HCT116 (cell line): ENCODE measurements around the gene GALNT17. TPM values are rescaled to one million over a fixed set of nuclear protein-coding genes. Genes with fewer than 3 reads are reported as not detected.

ENCODE experiments used
- ATAC-seq: fragments of 200-7000 bp; cut with Tn5 transposase; 2 replicates; pipeline ENCODE4 v1.9.1; 2020; ENCODE audit warnings: mild to moderate bottlenecking, moderate library complexity
- BruUV-seq: library from RNA; stranded (reverse); fragments of 400-500 nt; replicated peaks from 2 replicates; lab custom pipeline; 2021; lab: Mats Ljungman, UMichigan
- CTCF ChIA-PET: fragments of 300-600 bp; sonication (Branson Sonifier 250); formaldehyde crosslinking; loops from one replicate; lab custom pipeline; 2021; ENCODE audit warnings: antibody characterized with exemption; lab: Charles Lee
- POLR2A ChIA-PET: fragments of 300-600, 350-600 bp; sonication (Branson Sonifier 250); formaldehyde crosslinking; loops from one replicate; lab custom pipeline; 2021; ENCODE audit warnings: antibody characterized with exemption; lab: Charles Lee
- RAD21 ChIA-PET, 2 experiments: fragments of 300-600 bp; sonication (Branson Sonifier 250); formaldehyde crosslinking; loops; one replicate each; lab custom pipeline; 2023; ENCODE audit warnings: low total read pairs in 2 of 2; ENCODE audit not compliant: uncharacterized antibody in 2 of 2, unreplicated experiment in 2 of 2, low non-redundant PET in 1 of 2; lab: Charles Lee
- DNase-seq: peaks from one replicate; pipeline ENCODE4 v3.0.0-alpha.2; 2010; ENCODE audit warnings: low read depth, low spot score
- H2AFZ ChIP-seq: fragments of 200-600 bp; shearing (Covaris generic), sonication (generic); 2 replicates; pipeline ENCODE4 v1.6.1; 2017; ENCODE audit warnings: low read depth, mixed run types, mixed read lengths, antibody characterized with exemption, low read length; ENCODE audit not compliant: poor library complexity, severe bottlenecking
- H3K27ac ChIP-seq: 2 replicates; pipeline ENCODE4 v1.5.1; 2012; ENCODE audit warnings: low read depth, low read length
- H3K27me3 ChIP-seq: fragments of 200-600 bp; sonication (generic); 2 replicates; pipeline ENCODE4 v1.6.1; 2016; ENCODE audit warnings: mixed run types, low read length, mixed read lengths; ENCODE audit not compliant: insufficient read depth
- H3K36me3 ChIP-seq, 2 experiments: fragments of 200-500 bp in 1 of 2; fragments of 200-600 bp in 1 of 2; sonication (Bioruptor generic) in 1 of 2; sonication (generic) in 1 of 2; 2 replicates each; pipeline versions ENCODE4 v1.5.1 to v1.6.1; 2014 to 2016; ENCODE audit warnings: low read length in 2 of 2, inconsistent platforms in 1 of 2, mixed read lengths in 1 of 2, mixed run types in 1 of 2; ENCODE audit not compliant: insufficient read depth in 2 of 2, control insufficient read depth in 1 of 2
- H3K4me1 ChIP-seq, 2 experiments: fragments of 200-600 bp in 1 of 2; sonication (generic) in 1 of 2; 2 replicates each; pipeline versions ENCODE4 v1.5.1 to v1.6.1; 2012 to 2017; ENCODE audit warnings: low read length in 2 of 2, inconsistent platforms in 1 of 2, mild to moderate bottlenecking in 1 of 2, mixed read lengths in 1 of 2, mixed run types in 1 of 2, moderate library complexity in 1 of 2; ENCODE audit not compliant: insufficient read depth in 2 of 2, control insufficient read depth in 1 of 2
- H3K4me2 ChIP-seq: fragments of 200-600 bp; sonication (generic); 2 replicates; pipeline ENCODE4 v1.6.1; 2017; ENCODE audit warnings: mixed run types, low read length, mixed read lengths
- H3K4me3 ChIP-seq, 2 experiments: fragments of 200-600 bp in 1 of 2; sonication (generic) in 1 of 2; replicated peaks in 1 of 2; 2 replicates each; pipeline ENCODE4 v1.5.1; 2011 to 2016; ENCODE audit warnings: low read length in 2 of 2, control low read depth in 1 of 2, low read depth in 1 of 2, mild to moderate bottlenecking in 1 of 2, mixed read lengths in 1 of 2, mixed run types in 1 of 2
- H3K79me2 ChIP-seq: fragments of 200-600 bp; sonication (generic); 2 replicates; pipeline ENCODE4 v1.6.1; 2017; ENCODE audit warnings: mild to moderate bottlenecking, mixed run types, low read length, moderate library complexity, mixed read lengths; ENCODE audit not compliant: insufficient read depth
- H3K9ac ChIP-seq: fragments of 200-600 bp; sonication (generic); 2 replicates; pipeline ENCODE4 v1.6.1; 2016; ENCODE audit warnings: low read length, mixed read lengths
- H3K9me2 ChIP-seq: fragments of 200-600 bp; sonication (generic), shearing (Covaris generic); 2 replicates; pipeline ENCODE4 v1.6.1; 2017; ENCODE audit warnings: mixed run types, mild to moderate bottlenecking, moderate library complexity; ENCODE audit not compliant: insufficient read depth
- H3K9me3 ChIP-seq, 2 experiments: fragments of 200-500 bp in 1 of 2; fragments of 200-600 bp in 1 of 2; sonication (Bioruptor generic) in 1 of 2; sonication (generic) in 1 of 2; 2 replicates each; pipeline ENCODE4 v1.6.1; 2014 to 2017; ENCODE audit warnings: low read length in 2 of 2, mixed read lengths in 2 of 2, inconsistent platforms in 1 of 2, low read depth in 1 of 2, mild to moderate bottlenecking in 1 of 2, mixed run types in 1 of 2, moderate library complexity in 1 of 2; ENCODE audit not compliant: control insufficient read depth in 1 of 2, insufficient read depth in 1 of 2
- H4K20me1 ChIP-seq: fragments of 200-600 bp; sonication (generic), shearing (Covaris generic); 2 replicates; pipeline ENCODE4 v1.6.1; 2017; ENCODE audit warnings: mixed run types, mild to moderate bottlenecking, moderate library complexity; ENCODE audit not compliant: insufficient read depth
- ATF3 ChIP-seq: IDR thresholded peaks from 2 replicates; pipeline ENCODE4 v1.6.1; 2012
- CEBPB ChIP-seq: IDR thresholded peaks from 2 replicates; pipeline ENCODE4 v1.6.1; 2012; ENCODE audit warnings: low read depth
- ELF1 ChIP-seq: IDR thresholded peaks from 2 replicates; pipeline ENCODE4 v1.6.1; 2012; ENCODE audit warnings: low read depth, borderline replicate concordance
- EZH2 ChIP-seq: fragments of 200-600 bp; sonication (generic); IDR thresholded peaks from 2 replicates; pipeline ENCODE4 v1.6.1; 2017; ENCODE audit warnings: antibody characterized with exemption, mixed run types
- JUND ChIP-seq: IDR thresholded peaks from 2 replicates; pipeline ENCODE4 v1.6.1; 2012
- MAX ChIP-seq: IDR thresholded peaks from 2 replicates; pipeline ENCODE4 v1.6.1; 2012
- POLR2A ChIP-seq: IDR thresholded peaks from 2 replicates; pipeline ENCODE4 v1.7.0; 2011; ENCODE audit warnings: borderline replicate concordance; ENCODE audit not compliant: insufficient read depth, insufficient read length; ENCODE audit errors: extremely low read depth
- RAD21 ChIP-seq: IDR thresholded peaks from 2 replicates; pipeline ENCODE4 v1.6.1; 2012; ENCODE audit warnings: low read depth, mild to moderate bottlenecking
- REST ChIP-seq: IDR thresholded peaks from 2 replicates; pipeline ENCODE4 v1.6.1; 2012; ENCODE audit warnings: low read depth
- SIN3A ChIP-seq: IDR thresholded peaks from 2 replicates; pipeline ENCODE4 v1.6.1; 2012; ENCODE audit warnings: low read depth
- SRF ChIP-seq: IDR thresholded peaks from 2 replicates; pipeline ENCODE4 v1.6.1; 2012; ENCODE audit warnings: low read depth
- TCF7L2 ChIP-seq: IDR thresholded peaks from 2 replicates; pipeline ENCODE4 v1.7.0; 2011; ENCODE audit warnings: borderline replicate concordance, inconsistent platforms; ENCODE audit not compliant: insufficient read depth, insufficient read length; ENCODE audit errors: extremely low read depth
- YY1 ChIP-seq: IDR thresholded peaks from 2 replicates; pipeline ENCODE4 v1.6.1; 2011; ENCODE audit warnings: low read length, low read depth, moderate library complexity, mild to moderate bottlenecking; ENCODE audit not compliant: insufficient replicate concordance; ENCODE audit errors: extremely low read depth
- ZBTB33 ChIP-seq: IDR thresholded peaks from 2 replicates; pipeline ENCODE4 v1.6.1; 2011; ENCODE audit warnings: mild to moderate bottlenecking, low read length, moderate library complexity; ENCODE audit not compliant: insufficient replicate concordance; ENCODE audit errors: extremely low read depth
- ZFX ChIP-seq: fragments of 450-650 bp; IDR thresholded peaks from 2 replicates; pipeline ENCODE4 v1.6.1; 2017
- ZNF274 ChIP-seq: fragments of 200-500 bp; sonication (Bioruptor generic); IDR thresholded peaks from 2 replicates; pipeline ENCODE4 v1.6.1; 2014; ENCODE audit warnings: mild to moderate bottlenecking, low read depth, low read length, inconsistent platforms
- intact Hi-C: fragments of 100-400 bp; cut with micrococcal nuclease; formaldehyde crosslinking; loops from 2 replicates; pipeline ENCODE4 v1.10.0; 2022
- total RNA-seq: library from RNA; stranded (reverse); gene quantifications from one replicate; pipeline ENCODE4 v1.2.1, GENCODE V29; 2021; ENCODE audit not compliant: unreplicated experiment

The GALNT17 gene
- total RNA-seq, 1 experiment from 2014 or later, result not detected

DNA sequence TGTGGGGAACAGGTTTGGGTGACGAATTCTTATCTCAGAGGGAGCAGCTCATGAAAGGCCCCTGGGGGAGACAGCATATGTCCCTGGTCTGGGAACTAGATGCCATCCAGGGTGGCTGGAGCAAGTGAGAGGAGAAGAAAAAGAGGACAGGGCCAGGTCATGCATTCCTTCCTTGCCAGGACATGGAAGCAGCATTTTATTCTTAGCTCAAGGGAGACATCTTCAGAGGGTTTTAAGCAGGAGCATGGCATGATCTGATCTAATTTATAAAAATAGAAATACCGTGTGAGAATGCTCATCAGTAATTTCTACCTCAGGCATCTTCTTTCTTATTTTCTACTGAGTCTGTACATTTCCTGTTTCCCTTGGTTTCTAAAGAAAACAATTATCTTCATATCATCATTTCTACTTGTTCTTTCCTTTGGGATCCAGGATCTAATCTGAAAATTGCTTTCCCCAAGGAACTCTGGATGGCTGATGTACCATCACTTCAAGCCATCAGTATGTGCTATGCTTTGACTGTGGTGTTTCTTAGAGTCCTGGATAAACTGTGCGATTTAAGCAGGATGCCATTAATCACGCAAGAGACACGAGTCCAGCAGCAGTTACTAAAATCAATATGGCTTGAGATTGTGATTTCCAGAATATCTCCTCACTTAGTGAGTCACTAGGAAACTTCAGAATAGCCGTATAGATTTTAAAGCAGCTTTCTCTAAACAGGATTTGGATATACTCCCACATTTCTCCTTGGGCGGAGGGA, 386.2 kb downstream of the GALNT17 start:
- H3K4me1 ChIP-seq, result no peaks in the 10 kb centered on the region
- no peaks in the 10 kb centered on the region for H4K20me1 ChIP-seq
- peaks cover 6 to 30% of the 10 kb centered on the region in 2 experiments; a peak in 2 of 4 replicates for H3K9me3 ChIP-seq

More for the DNA sequence above, 386.2 kb downstream of the GALNT17 start:
- H3K9ac ChIP-seq, result no peak overlapping the region
- no peak overlapping the region for H3K4me3 ChIP-seq
- RAD21 ChIA-PET, result no interaction called here
- no peak overlapping the region for H2AFZ ChIP-seq
- H3K79me2 ChIP-seq, result no peaks in the 10 kb centered on the region
- POLR2A ChIA-PET, result no interaction called here
- no peak overlapping the region for H3K4me2 ChIP-seq
- ATAC-seq (no peak), DNase-seq (no peak)
- intact Hi-C loops, result no loop called here
- CTCF ChIA-PET, result no interaction called here
- TF ChIP-seq JUND, result no peak
- no peak for TF ChIP-seq SIN3A
- TF ChIP-seq MAX, result no peak
- no peak for TF ChIP-seq ZBTB33
- no peak for TF ChIP-seq CEBPB
- TF ChIP-seq ZNF274, result no peak
- no peak for TF ChIP-seq EZH2
- TF ChIP-seq TCF7L2, result no peak
- no peak for TF ChIP-seq POLR2A
- TF ChIP-seq ELF1, result no peak
- no peak for TF ChIP-seq YY1
- TF ChIP-seq REST, result no peak
- no peak for TF ChIP-seq ZFX
- TF ChIP-seq RAD21, result no peak
- TF ChIP-seq SRF, result no peak
- TF ChIP-seq ATF3, result no peak
- no peaks in the 10 kb centered on the region for H3K36me3 ChIP-seq
- BruUV-seq, result no TSS peak
- no peak overlapping the region for H3K27ac ChIP-seq
- H3K9me2 ChIP-seq, result no peaks in the 10 kb centered on the region
- no peaks in the 10 kb centered on the region for H3K27me3 ChIP-seq
